C4-2B (cell line): Measurements from ENCODE around the gene SLC16A10.
"Not testable (repeated sequence)": the region's sequence is repeated elsewhere in the genome, so short reads cannot be mapped to it uniquely, and the experiment has no call there.

Experiments used
- H3K27ac ChIP-seq: fragments of 450-650 bp; 2 replicates; pipeline ENCODE4 v1.5.1; 2017
- CTCF ChIP-seq: fragments of 450-650 bp; conservative IDR thresholded peaks from 2 replicates; pipeline ENCODE4 v1.5.1; 2017; ENCODE audit warnings: mild to moderate bottlenecking
- ZFX ChIP-seq: fragments of 450-650 bp; IDR thresholded peaks from 2 replicates; pipeline ENCODE4 v1.6.1; 2017

SLC16A10 gene

GRCh38 chr6:111195656-111196055, 108.4 kb downstream of the SLC16A10 start:
- TF ChIP-seq CTCF (no peak), ZFX (no peak)
- no peak overlapping the region for H3K27ac ChIP-seq

GRCh38 chr6:111198841-111199240, 111.5 kb downstream of the SLC16A10 start:
- no peak for TF ChIP-seq CTCF
- TF ChIP-seq ZFX = no peak
- no peak overlapping the region for H3K27ac ChIP-seq

- no peak for TF ChIP-seq ZFX
- no peak for TF ChIP-seq CTCF
- H3K27ac ChIP-seq = no peak overlapping the region
Observed at GRCh38 chr6:111199935-111200334, 112.6 kb downstream of the SLC16A10 start.

DNA sequence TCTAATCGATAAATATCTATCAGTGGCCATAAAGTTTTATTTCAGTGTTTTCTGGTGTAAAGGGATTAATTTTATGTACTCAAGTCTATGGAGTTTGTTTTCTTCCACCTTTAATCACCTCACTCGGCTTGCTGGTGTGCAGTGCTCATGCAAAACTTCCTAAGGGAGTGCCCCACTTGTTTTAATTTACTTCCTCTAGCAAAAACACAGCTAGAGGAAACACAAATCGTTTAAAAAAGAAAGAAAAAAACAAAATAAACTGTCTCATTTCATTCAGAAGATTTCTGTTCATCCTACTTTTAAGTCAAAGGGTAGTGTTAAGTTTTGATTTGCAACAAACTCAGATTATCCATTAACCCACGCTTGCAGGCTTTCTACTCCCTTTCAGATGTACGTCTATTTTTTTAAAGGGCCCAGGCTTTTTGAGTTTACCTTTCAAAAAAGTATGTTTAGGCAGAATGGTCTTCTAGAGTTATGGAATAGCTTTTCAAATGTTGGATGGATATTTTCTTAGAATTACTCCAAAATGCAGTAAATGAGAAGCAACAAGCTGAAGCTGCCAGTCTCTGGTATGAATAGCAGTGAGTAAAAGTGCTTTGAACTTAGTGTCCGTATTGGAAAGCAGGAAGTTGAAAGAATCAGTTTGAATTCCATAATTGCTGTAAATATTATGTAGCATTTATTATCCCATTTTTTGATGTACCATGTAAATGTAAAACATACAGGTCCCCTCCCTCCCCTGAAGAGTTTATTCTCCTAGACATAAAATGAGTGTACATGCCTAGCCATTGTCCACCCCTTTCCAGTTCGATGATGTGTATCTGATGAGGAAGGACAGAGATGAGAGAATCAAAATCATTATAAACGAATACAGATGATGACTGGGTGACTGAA, 113.3 kb downstream of the SLC16A10 start:
- TF ChIP-seq CTCF = no peak
- no peak overlapping the region for H3K27ac ChIP-seq

DNA sequence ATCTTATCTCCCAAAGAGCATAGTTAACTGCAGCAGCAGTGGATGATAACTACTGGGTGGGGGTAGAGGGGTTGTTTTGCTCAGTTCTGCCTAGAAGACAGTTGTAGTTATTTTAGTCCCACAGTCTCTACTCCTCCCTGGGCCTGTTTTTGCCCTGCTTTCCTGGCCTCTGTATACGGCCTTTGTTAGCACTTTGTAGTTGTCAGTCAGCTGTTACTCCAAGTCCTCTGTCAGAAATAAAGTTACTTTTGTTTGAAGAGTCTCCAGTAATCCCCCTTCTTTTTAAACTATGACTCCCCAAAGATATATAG, 113.9 kb downstream of the SLC16A10 start:
- no peak overlapping the region for H3K27ac ChIP-seq
- TF ChIP-seq ZFX = no peak
- no peak for TF ChIP-seq CTCF

GRCh38 chr6:111201764-111202163, 114.5 kb downstream of the SLC16A10 start:
- H3K27ac ChIP-seq = no peak overlapping the region
- TF ChIP-seq ZFX (no peak), CTCF (no peak)

DNA sequence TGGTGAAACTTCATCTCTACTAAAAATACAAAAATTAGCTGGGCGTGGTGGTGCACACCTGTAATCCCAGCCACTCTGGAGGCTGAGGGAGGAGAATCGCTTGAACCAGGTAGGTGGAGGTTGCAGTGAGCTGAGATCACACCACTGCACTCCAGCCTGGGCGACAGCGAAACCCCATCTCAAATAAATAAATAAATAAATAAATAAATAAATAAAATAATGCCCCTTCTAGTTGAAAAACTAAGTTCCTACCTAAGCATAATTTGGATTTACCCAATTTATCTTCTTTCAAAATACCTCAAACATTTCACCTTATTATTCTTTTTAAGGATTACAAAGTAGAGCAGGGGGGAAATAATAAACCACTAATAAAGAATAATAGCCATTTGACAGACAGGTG, 116.2 kb downstream of the SLC16A10 start:
- H3K27ac ChIP-seq = not testable (repeated sequence)

DNA sequence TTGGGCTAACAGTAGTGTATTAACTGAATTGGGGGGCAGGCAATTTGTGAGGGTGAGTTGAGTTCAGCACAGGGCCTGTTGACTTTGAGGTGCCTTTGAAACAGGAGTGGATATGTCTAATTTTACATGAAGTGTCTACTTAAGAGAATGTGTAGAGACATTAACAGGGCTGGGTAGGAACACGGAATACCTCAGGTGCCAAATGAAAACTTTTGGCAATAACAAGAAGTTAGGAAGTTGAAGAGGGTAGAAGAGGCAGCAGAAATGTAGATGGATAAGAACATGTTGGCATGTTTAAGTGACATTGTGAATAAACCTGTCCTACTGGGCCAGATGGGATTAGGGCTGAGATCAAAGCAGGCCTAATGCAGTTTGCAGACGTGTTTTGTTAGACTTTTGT, 117.0 kb downstream of the SLC16A10 start:
- TF ChIP-seq ZFX (no peak), CTCF (no peak)

More for the DNA sequence above, 117.0 kb downstream of the SLC16A10 start:
- H3K27ac ChIP-seq = no peak overlapping the region
